Amniotic epithelial cell (primary cell): Measurements from ENCODE around the gene ANKRD53.

Source experiments
- DNase-seq: peaks from one replicate; pipeline ENCODE4 v3.0.0-alpha.2; 2010; ENCODE audit warnings: low read depth

The ANKRD53 gene

DNA sequence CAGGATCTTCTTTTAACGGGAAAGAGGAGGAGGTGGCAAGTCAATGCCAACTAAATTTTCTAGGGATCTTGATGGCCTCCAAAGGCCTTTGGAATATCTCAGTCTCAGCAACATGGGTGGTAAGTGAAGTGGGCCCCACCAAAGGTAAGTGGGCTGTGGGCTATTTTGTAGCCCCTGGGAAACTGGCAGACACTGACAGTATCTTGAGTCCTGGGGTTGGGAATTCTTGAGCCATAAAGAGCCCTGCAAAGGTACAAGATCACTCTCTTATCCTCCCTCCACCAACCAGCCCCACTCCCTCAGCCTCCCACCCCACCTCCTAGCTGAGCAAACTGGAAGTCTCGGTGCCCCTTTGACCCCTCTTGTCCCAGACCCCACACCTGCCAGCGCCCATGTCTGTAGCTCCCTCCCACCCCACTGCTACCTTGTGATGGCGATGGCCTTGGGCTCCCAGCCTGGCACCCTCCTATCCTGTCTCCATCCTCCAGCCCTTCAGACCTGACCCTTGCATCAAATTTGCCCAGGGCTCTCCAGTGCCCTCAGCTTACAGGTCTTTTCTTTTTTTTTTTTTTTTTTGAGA lies 34.2 kb upstream of the ANKRD53 start:
- DNase-seq, result no peak

DNA sequence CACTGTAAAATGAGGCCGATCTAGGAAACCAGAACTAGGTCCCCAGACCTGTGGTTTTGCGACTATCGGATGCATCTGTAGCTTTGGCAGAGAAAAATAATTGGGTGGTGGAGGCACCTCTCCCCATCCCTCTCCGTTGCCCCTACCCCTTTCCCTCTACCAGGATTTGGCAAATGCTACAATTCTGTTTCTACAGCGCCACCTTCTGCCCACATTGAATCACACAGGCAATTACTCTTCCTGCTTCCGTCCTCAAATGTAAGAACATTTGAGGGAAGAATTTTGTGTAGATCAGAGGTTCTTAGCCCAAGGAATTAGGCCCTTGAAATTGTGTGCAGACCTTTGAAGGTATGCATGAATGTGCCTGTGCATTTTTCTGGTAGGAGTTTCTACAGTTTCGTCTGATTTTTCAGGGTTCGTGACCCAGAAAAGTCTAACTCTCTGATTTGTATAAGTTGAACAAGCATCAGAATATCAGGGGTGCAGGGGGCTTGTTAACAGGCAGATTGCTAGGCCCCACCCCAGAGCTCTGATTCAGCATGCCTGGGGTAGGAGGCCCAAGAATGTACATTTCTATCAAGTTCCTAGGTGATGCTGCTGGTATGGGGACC lies 31.5 kb upstream of the ANKRD53 start:
- DNase-seq, result peak; percentile 41

GRCh38 chr2:70947556-70948184 lies 30.8 kb upstream of the ANKRD53 start:
- peak; percentile 51 for DNase-seq

GRCh38 chr2:70948337-70949003 lies 30.0 kb upstream of the ANKRD53 start:
- peak; percentile 58 for DNase-seq

DNA sequence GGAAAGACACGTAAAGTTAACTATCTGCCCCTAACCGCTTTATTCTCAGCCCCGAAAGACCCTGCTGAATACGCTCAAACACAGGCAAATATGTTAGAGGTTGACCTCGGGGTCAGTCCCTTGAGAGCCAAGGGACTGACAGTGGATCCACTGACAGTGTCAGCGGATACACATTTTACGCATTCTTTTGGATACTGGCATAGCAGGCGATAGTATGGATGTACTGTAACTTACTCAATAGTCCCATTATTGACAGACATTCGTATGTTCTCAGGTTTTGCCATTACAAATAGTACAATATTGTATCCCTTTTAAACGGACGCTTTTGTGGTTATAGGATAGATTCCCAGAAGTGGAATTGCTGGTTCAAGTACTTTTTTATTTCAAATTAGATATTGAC lies 29.3 kb upstream of the ANKRD53 start:
- no peak for DNase-seq

GRCh38 chr2:70954886-70955285 lies 23.5 kb upstream of the ANKRD53 start:
- no peak for DNase-seq

GRCh38 chr2:70956141-70956540 lies 22.3 kb upstream of the ANKRD53 start:
- no peak for DNase-seq

DNA sequence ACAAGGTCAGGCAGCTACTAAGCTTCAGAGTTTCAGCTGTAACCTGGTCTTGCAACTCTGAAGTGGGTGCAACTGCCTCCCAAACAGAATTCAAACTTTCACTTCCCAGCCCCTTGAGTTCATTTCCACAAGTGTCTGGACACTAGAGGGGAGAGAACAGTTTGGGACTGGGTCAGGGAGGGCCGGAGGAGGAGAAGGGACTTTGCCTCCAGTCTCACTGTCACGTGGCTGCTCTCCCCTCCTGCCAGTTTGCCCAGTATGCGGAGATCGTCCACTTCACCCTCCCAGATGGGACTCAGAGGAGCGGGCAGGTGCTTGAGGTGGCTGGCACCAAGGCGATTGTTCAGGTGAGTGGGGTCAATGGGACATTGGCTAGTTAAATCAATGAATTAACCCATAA lies 20.6 kb upstream of the ANKRD53 start:
- no peak for DNase-seq

- DNase-seq, result no peak
Measured at GRCh38 chr2:70958759-70959158, 19.7 kb upstream of the ANKRD53 start.

DNA sequence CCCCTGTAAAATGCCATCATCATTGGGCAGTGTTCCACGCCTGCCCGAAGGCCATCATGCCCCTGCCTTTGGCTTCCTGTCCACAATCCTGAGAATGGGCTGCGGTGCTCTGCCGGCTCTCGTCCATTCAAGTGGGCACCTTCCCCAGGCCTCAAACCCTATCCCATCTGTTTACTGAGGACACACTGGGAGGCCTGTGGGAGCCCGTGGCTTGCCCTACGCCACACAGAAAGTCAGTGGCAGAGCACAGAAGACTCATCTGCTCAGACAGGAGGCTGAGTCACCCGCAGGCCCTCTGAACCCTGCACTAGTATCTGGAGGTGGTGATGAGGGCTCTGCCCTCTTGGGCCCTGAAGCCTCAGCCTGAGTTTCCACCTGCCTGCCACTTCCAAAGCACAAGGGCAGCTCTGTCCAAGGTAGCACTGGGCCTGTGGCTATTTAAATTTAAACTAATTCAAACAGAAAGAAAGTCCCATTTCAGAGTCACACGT lies 19.1 kb upstream of the ANKRD53 start:
- no peak for DNase-seq

DNA sequence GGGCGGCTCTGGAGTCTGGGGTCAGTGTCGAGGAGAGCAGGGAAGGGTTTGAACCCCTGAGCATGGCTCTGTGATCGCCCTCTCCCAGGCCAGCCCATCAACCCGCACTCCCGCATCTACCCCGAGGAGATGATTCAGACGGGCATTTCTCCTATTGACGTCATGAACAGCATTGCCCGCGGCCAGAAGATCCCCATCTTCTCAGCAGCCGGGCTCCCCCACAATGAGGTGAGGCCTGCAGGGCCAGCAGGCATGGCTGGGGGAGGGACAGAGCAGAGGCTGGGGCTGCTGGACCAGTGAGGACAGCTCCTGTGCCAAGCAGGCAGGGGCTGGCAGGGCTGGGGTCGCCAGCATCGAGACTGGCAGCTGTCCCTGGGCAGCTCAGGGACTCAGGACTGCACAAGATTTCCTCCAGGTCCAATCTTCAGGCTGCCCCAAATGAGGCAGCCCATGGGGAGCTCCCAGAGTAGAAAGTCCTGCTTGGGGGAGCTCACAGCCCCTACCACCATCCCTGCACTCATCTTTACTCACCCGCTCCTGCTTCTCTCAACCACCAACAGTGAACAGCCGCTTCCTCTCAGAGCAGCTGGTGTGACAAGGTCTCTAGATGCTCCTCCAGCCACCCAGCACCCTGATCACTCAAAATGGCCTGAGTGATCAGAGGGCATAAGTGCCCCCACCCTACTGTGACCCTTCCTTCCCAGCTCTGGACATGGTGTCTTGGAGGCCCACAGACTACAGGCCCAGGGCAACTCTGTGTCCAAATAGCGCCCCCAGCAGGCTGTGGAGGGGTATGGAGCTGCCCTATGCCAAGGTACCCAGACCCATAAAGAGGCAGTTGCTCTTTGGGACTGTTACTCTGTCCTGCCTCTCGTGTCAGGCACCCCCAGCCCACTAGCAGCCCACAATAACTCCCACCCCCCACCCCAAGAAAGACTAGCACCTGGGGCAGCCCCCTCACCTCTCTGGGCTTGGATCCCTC lies 18.3 kb upstream of the ANKRD53 start:
- no peak for DNase-seq

DNA sequence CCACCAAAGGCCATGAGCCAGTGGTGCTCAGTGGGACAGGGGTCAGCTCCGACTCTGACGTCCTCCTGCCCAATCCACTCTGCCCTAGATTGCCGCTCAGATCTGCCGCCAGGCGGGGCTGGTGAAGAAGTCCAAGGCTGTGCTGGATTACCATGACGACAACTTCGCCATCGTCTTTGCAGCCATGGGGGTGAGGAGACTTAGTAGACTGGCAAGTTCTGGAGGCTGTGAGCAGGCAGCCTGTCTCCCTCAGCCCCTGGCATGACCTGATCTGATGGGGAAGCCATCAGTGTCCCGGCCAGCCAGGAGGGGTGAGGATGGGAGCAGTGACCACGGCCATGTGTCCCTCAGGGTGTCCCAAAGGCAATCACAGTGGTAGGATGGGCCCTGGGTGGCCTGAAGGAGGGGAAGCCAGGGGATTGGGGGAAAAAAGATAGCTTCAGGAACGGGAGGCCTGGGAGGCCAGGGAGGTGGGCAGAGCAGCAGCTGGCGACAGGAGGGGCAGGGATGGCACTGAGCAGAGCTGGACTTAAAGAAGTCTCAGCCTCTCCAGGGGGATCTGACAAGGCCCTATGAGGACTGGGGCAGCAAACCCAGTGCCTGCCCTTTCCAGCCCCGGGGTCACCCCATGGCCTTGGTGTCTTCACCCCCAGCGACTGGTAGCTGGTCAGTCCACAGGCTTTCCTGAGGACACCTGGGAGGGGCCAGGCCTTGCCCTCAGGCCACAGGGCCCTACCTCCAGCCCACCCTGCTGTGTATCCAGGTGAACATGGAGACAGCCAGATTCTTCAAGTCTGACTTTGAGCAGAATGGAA lies 17.4 kb upstream of the ANKRD53 start:
- no peak for DNase-seq

DNA sequence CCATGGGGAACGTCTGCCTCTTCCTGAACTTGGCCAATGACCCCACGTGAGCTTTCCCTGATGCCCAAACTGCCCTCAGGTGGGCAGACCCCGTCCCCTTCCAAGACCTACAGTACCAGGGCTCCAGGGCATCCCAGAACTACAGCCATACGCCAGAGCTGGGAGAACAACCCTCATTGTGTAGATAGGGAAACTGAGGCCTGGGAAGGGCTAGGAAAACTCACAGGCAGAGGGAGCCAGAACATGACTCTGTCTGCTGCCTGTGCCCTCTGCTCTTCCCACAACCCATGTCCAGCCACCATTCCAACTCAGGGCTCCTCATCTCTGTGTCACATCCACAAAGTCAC lies 16.8 kb upstream of the ANKRD53 start:
- DNase-seq, result no peak

DNA sequence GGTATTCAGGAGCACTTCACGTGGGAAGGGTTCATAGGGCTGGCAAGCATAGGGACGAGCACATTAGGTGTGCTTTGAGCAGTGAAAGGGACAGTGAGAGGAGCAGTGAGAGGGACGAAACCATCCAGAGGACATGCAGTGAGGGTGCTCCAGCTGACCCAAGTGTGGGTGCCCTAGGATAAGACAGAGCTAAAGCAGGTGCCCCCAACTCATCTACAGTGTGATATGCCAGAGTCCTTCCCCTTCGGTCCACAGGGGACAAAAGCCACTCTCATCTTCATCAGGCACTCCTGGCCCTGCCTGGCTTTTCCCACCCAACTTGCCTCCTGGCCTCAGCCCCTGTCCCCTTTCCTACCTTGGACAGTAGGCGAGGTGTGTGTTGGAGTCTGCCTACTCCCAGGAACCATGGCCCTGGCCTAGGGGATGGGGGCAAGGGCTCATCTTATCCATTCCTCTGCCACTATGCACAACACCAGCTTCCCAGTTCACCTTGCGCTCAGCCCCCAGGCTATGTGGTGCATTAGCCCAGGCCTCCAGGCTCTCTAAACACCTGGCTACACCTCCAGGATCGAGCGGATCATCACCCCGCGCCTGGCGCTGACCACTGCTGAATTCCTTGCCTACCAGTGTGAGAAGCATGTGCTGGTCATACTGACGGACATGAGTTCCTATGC lies 16.1 kb upstream of the ANKRD53 start:
- no peak for DNase-seq

GRCh38 chr2:70962885-70963878 lies 15.2 kb upstream of the ANKRD53 start:
- no peak for DNase-seq

- no peak for DNase-seq
Measured at GRCh38 chr2:70964133-70964532, 14.3 kb upstream of the ANKRD53 start.

- DNase-seq, result peak; percentile 48
Measured at GRCh38 chr2:70964596-70965386, 13.6 kb upstream of the ANKRD53 start.

- DNase-seq, result no peak
Measured at GRCh38 chr2:70965506-70965905, 12.9 kb upstream of the ANKRD53 start.
